ENCODE measurements around the gene ASGR1.

The ASGR1 gene

DNA sequence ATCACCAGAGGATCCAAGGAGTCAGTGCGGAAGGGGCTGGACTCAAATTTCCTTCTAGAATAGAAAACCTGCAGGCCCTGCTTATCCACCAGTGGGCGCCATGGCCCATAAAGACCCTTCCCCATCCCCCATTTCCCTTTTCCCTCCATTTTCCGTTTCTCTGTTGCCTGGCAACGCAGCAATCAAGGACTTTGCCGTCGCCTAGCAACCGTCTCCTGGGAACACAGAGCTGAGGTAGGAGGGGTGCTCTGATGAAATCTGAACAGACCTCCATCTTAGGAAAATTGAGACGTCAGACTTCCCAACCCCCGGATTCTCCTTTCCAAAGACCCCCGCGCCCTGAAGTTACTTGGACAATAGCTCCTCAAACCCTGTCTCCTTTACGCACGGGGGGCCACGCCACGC lies 34.7 kb upstream of the ASGR1 start:
- TF ChIP-seq, protein P1, sequence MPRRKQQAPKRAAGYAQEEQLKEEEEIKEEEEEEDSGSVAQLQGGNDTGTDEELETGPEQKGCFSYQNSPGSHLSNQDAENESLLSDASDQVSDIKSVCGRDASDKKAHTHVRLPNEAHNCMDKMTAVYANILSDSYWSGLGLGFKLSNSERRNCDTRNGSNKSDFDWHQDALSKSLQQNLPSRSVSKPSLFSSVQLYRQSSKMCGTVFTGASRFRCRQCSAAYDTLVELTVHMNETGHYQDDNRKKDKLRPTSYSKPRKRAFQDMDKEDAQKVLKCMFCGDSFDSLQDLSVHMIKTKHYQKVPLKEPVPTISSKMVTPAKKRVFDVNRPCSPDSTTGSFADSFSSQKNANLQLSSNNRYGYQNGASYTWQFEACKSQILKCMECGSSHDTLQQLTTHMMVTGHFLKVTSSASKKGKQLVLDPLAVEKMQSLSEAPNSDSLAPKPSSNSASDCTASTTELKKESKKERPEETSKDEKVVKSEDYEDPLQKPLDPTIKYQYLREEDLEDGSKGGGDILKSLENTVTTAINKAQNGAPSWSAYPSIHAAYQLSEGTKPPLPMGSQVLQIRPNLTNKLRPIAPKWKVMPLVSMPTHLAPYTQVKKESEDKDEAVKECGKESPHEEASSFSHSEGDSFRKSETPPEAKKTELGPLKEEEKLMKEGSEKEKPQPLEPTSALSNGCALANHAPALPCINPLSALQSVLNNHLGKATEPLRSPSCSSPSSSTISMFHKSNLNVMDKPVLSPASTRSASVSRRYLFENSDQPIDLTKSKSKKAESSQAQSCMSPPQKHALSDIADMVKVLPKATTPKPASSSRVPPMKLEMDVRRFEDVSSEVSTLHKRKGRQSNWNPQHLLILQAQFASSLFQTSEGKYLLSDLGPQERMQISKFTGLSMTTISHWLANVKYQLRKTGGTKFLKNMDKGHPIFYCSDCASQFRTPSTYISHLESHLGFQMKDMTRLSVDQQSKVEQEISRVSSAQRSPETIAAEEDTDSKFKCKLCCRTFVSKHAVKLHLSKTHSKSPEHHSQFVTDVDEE (CRISPR knock-in tag; IDR thresholded peaks at IDR 0.05), result no peak
- no peak for TF ChIP-seq SNAI2 (CRISPR knock-in tag; IDR thresholded peaks at IDR 0.05)
- no peak for ATAC-seq

DNA sequence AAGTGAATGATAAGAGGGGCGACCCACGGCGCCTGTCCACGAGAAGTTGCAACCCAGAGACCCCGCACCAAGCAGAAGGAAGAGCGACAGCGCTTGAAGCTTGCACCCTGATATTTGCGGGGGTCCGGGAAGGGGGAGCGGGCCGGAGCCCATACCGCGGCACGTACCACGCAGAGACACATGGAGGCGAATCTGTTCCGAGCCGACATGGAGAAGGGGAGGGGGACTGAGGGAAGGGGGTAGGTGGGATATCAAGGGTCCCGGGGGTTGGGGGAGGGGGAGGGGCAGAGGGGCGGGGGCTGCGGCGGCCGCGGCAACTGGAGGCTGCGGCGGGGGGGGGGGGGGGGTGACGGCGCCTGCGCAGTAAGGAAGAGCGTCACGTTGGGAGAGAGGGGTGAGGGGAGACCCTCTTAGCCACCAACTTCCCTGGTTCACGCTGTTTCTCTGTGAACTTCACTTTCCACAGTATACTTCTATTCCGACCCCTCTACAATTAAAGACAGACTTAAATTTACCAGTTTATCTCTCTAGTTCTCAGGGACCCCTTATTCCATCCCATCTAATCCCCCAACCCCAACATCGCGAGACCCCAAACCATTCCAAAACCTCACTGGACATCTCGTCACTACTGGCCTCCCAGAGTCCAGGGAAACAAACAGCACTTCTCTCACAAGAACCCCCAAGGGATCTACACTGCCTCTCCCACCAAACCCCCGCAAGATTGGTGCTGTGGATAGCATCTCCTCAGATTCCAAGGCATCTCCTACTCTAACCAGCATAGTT lies 32.5 kb upstream of the ASGR1 start:
- no peak for ATAC-seq
- TF ChIP-seq CSDC2 (CRISPR knock-in tag; IDR thresholded peaks at IDR 0.05) (no peak), RARB (CRISPR knock-in tag; IDR thresholded peaks at IDR 0.05) (no peak), OSR1 (CRISPR knock-in tag; IDR thresholded peaks at IDR 0.05) (no peak)
- TF ChIP-seq, protein P2, sequence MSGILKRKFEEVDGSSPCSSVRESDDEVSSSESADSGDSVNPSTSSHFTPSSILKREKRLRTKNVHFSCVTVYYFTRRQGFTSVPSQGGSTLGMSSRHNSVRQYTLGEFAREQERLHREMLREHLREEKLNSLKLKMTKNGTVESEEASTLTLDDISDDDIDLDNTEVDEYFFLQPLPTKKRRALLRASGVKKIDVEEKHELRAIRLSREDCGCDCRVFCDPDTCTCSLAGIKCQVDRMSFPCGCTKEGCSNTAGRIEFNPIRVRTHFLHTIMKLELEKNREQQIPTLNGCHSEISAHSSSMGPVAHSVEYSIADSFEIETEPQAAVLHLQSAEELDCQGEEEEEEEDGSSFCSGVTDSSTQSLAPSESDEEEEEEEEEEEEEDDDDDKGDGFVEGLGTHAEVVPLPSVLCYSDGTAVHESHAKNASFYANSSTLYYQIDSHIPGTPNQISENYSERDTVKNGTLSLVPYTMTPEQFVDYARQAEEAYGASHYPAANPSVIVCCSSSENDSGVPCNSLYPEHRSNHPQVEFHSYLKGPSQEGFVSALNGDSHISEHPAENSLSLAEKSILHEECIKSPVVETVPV (CRISPR knock-in tag; IDR thresholded peaks at IDR 0.05), result no peak
- TF ChIP-seq, protein P3, sequence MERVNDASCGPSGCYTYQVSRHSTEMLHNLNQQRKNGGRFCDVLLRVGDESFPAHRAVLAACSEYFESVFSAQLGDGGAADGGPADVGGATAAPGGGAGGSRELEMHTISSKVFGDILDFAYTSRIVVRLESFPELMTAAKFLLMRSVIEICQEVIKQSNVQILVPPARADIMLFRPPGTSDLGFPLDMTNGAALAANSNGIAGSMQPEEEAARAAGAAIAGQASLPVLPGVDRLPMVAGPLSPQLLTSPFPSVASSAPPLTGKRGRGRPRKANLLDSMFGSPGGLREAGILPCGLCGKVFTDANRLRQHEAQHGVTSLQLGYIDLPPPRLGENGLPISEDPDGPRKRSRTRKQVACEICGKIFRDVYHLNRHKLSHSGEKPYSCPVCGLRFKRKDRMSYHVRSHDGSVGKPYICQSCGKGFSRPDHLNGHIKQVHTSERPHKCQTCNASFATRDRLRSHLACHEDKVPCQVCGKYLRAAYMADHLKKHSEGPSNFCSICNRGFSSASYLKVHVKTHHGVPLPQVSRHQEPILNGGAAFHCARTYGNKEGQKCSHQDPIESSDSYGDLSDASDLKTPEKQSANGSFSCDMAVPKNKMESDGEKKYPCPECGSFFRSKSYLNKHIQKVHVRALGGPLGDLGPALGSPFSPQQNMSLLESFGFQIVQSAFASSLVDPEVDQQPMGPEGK (CRISPR knock-in tag; IDR thresholded peaks at IDR 0.05; ENCODE audit: borderline replicate concordance), result no peak

DNA sequence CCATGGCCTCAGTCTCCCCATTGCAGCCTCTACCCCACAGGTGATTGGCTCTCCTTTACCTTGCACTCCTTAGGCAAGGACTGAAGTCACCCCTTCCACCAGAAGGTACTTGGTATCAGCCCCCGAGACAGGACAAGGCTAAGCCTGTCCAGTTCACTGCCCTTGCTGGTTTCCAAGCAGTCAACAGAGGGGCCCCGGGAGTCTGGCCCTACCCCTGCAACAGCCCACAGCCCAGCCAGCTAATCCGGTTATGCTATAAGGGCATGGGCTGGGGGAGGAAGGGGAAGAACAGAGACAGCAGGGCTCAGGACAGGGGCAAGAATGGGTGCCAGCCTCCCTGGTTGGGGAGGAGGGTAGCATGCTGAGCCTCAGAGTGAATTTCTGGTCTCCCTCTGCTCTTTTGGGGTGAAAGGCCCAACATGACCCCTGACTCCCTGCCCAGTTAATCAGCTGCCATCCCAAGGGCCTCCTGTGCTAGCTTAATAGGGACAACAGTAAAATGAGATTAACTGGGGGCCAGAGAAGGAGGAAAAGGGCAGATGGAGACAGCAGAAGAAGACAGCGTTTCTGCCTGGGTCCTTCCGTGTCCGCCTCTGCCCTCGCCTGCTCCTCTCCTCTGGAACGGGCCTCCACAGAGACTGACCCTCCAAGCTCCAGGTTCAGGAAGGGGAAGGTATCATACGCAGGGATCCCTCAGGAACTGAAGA lies 29.7 kb upstream of the ASGR1 start:
- ATAC-seq, result no peak
- TF ChIP-seq, protein P4, sequence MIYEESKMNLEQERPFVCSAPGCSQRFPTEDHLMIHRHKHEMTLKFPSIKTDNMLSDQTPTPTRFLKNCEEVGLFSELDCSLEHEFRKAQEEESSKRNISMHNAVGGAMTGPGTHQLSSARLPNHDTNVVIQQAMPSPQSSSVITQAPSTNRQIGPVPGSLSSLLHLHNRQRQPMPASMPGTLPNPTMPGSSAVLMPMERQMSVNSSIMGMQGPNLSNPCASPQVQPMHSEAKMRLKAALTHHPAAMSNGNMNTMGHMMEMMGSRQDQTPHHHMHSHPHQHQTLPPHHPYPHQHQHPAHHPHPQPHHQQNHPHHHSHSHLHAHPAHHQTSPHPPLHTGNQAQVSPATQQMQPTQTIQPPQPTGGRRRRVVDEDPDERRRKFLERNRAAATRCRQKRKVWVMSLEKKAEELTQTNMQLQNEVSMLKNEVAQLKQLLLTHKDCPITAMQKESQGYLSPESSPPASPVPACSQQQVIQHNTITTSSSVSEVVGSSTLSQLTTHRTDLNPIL (CRISPR knock-in tag; IDR thresholded peaks at IDR 0.05; ENCODE audit: low read depth), result no peak
- TF ChIP-seq ZC3H10 (CRISPR knock-in tag; IDR thresholded peaks at IDR 0.05) (no peak), ZFP30 (CRISPR knock-in tag; IDR thresholded peaks at IDR 0.05) (no peak), CSDC2 (CRISPR knock-in tag; IDR thresholded peaks at IDR 0.05) (no peak), RARB (CRISPR knock-in tag; IDR thresholded peaks at IDR 0.05) (no peak), ZNF565 (CRISPR knock-in tag; conservative IDR thresholded peaks at IDR 0.05; ENCODE audit: low read depth) (no peak), ARNTL (CRISPR knock-in tag; IDR thresholded peaks at IDR 0.05; ENCODE audit: borderline replicate concordance, low read depth) (no peak), OSR1 (CRISPR knock-in tag; IDR thresholded peaks at IDR 0.05) (no peak), BACH2 (CRISPR knock-in tag; IDR thresholded peaks at IDR 0.05; ENCODE audit: borderline replicate concordance) (no peak), GLIS3 (CRISPR knock-in tag; IDR thresholded peaks at IDR 0.05) (no peak), ESRRG (CRISPR knock-in tag; IDR thresholded peaks at IDR 0.05) (no peak), ZFP3 (CRISPR knock-in tag; IDR thresholded peaks at IDR 0.05) (no peak), ZNF70 (CRISPR knock-in tag; IDR thresholded peaks at IDR 0.05) (no peak), ZNF8 (CRISPR knock-in tag; IDR thresholded peaks at IDR 0.05) (no peak), SNAI2 (CRISPR knock-in tag; IDR thresholded peaks at IDR 0.05) (no peak), PPARA (CRISPR knock-in tag; IDR thresholded peaks at IDR 0.05; ENCODE audit: borderline replicate concordance) (no peak)
- TF ChIP-seq, protein P2 (CRISPR knock-in tag; IDR thresholded peaks at IDR 0.05), result no peak
- TF ChIP-seq, protein P5, sequence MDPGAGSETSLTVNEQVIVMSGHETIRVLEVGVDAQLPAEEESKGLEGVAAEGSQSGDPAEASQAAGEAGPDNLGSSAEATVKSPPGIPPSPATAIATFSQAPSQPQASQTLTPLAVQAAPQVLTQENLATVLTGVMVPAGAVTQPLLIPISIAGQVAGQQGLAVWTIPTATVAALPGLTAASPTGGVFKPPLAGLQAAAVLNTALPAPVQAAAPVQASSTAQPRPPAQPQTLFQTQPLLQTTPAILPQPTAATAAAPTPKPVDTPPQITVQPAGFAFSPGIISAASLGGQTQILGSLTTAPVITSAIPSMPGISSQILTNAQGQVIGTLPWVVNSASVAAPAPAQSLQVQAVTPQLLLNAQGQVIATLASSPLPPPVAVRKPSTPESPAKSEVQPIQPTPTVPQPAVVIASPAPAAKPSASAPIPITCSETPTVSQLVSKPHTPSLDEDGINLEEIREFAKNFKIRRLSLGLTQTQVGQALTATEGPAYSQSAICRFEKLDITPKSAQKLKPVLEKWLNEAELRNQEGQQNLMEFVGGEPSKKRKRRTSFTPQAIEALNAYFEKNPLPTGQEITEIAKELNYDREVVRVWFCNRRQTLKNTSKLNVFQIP (CRISPR knock-in tag; IDR thresholded peaks at IDR 0.05; ENCODE audit: borderline replicate concordance, low read depth), result no peak
- TF ChIP-seq, protein P1 (CRISPR knock-in tag; IDR thresholded peaks at IDR 0.05), result no peak
- TF ChIP-seq, protein P3 (CRISPR knock-in tag; IDR thresholded peaks at IDR 0.05; ENCODE audit: borderline replicate concordance), result no peak
